Ovary (tissue), 3 donors: ENCODE results near the gene ANKAR.

ENCODE experiments used
- CTCF ChIP-seq, 3 donors: fragments of 450-650 bp in 2 of 3; fragments of 200-600 bp in 1 of 3; IDR thresholded peaks; one replicate each; pipeline versions ENCODE4 v1.5.1 to v1.8.0; 2016 to 2022; ENCODE audit warnings: antibody characterized with exemption in 3 of 3, mild to moderate bottlenecking in 1 of 3
- EP300 ChIP-seq: sonication (generic); formaldehyde crosslinking; IDR thresholded peaks from one replicate; pipeline ENCODE4 v1.6.1; 2017; ENCODE audit warnings: antibody characterized with exemption
- donor health status: DM: no; HTN: no; CAD: no.

GRCh38 chr2:189681203-189681602 is 6.7 kb downstream of the ANKAR start:
- no peak for TF ChIP-seq CTCF (IDR thresholded peaks at IDR 0.05)
- TF ChIP-seq EP300: no peak
